Kidney (tissue), 14 donors: ENCODE data around the gene DIS3L2. TPM values are rescaled to one million over a fixed set of nuclear protein-coding genes. Genes with fewer than 3 reads are reported as not detected.

ENCODE experiments used
- DNase-seq, 5 donors: peaks; one replicate each; pipeline ENCODE4 v3.0.0-alpha.2; 2013 to 2020
- FAIRE-seq: peaks from 2 replicates; lab custom pipeline; 2012; peaks lifted over from hg19 to GRCh38; lab: Jason Lieb, UNC
- H3K27ac ChIP-seq, 2 donors: one replicate each; pipeline ENCODE4 v1.7.0; 2013; ENCODE audit warnings: low read depth in 2 of 2, low read length in 2 of 2, inconsistent platforms in 1 of 2
- H3K27me3 ChIP-seq: one replicate; pipeline ENCODE4 v1.7.1; 2013; ENCODE audit warnings: low read length, inconsistent platforms; ENCODE audit not compliant: control insufficient read depth, insufficient read depth
- H3K36me3 ChIP-seq, 3 donors: one replicate each; pipeline versions ENCODE4 v1.7.0 to v1.7.1; 2013; ENCODE audit warnings: low read length in 3 of 3, control low read depth in 1 of 3, inconsistent platforms in 1 of 3; ENCODE audit not compliant: insufficient read depth in 3 of 3, control insufficient read depth in 2 of 3
- H3K4me1 ChIP-seq, 3 donors: one replicate each; pipeline versions ENCODE4 v1.7.0 to v1.7.1; 2013; ENCODE audit warnings: low read length in 3 of 3, inconsistent platforms in 1 of 3, low read depth in 1 of 3; ENCODE audit not compliant: control insufficient read depth in 2 of 3, insufficient read depth in 2 of 3
- H3K4me3 ChIP-seq, 3 donors: one replicate each; pipeline versions ENCODE4 v1.7.0 to v1.8.1; 2013; ENCODE audit warnings: low read length in 3 of 3, control low read depth in 1 of 3, inconsistent platforms in 1 of 3
- H3K9ac ChIP-seq, 3 donors: one replicate each; pipeline versions ENCODE4 v1.7.0 to v1.7.1; 2013; ENCODE audit warnings: low read length in 3 of 3, control low read depth in 1 of 3, inconsistent platforms in 1 of 3
- H3K9me3 ChIP-seq, 3 donors: one replicate each; pipeline versions ENCODE4 v1.7.0 to v1.7.1; 2013; ENCODE audit warnings: low read length in 3 of 3, control low read depth in 1 of 3, inconsistent platforms in 1 of 3; ENCODE audit not compliant: control insufficient read depth in 2 of 3, insufficient read depth in 1 of 3
- intact Hi-C: fragments of 100-400 bp; cut with DNase I; formaldehyde crosslinking; loops from one replicate; pipeline ENCODE4 v1.11.1; 2022
- polyA plus RNA-seq: library from polyadenylated mRNA; stranded (reverse); fragments of 350-450 nt; fragmentation: Illumina TruSeq; extraction: RNeasy Lipid Tissue Mini Kit (QIAGEN cat#74804); gene quantifications from one replicate; pipeline ENCODE4 v1.2.3, GENCODE V29; 2014; ENCODE audit warnings: low read depth, low replicate concordance; ENCODE audit not compliant: insufficient read depth
- total RNA-seq: library from RNA; stranded (reverse); fragmentation: NEBNext Ultra II Directional; extraction: Animal tissue kit (Norgen Biotek cat#: 25700); gene quantifications from one replicate; pipeline ENCODE4 v1.2.1, GENCODE V29; 2021
- TF ChIP-seq, protein P1 (sequence below): IDR thresholded peaks from 3 replicates; pipeline ENCODE4 v1.5.1; 2012; ENCODE audit warnings: mild to moderate bottlenecking, moderate library complexity, borderline replicate concordance; ENCODE audit not compliant: insufficient read depth; ENCODE audit errors: extremely low read depth
- donor health status: control.
- donor health status: control.
- donor health status: control.
- donor health status: control.
- donor health status: control.
- donor health status: DM: yes; HTN: yes; CAD: no.
- donor health status: Normal renal cell carcinoma (clear cell type).

Gene DIS3L2
- total and polyA plus RNA-seq, 2 donors from 2014 or later, result 12.3 to 47.7 TPM

GRCh38 chr2:232343821-232344220 lies 382.3 kb downstream of the DIS3L2 start:
- Histone ChIP-seq H3K36me3 (no peaks in the 10 kb centered on the region), H3K27ac (no peak overlapping the region), H3K27me3 (peaks cover 2% of the 10 kb centered on the region), H3K4me3 (no peak overlapping the region), H3K4me1 (no peaks in the 10 kb centered on the region), H3K9me3 (no peaks in the 10 kb centered on the region), H3K9ac (no peak overlapping the region)
- TF ChIP-seq, protein P1, sequence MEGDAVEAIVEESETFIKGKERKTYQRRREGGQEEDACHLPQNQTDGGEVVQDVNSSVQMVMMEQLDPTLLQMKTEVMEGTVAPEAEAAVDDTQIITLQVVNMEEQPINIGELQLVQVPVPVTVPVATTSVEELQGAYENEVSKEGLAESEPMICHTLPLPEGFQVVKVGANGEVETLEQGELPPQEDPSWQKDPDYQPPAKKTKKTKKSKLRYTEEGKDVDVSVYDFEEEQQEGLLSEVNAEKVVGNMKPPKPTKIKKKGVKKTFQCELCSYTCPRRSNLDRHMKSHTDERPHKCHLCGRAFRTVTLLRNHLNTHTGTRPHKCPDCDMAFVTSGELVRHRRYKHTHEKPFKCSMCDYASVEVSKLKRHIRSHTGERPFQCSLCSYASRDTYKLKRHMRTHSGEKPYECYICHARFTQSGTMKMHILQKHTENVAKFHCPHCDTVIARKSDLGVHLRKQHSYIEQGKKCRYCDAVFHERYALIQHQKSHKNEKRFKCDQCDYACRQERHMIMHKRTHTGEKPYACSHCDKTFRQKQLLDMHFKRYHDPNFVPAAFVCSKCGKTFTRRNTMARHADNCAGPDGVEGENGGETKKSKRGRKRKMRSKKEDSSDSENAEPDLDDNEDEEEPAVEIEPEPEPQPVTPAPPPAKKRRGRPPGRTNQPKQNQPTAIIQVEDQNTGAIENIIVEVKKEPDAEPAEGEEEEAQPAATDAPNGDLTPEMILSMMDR, result no peak
- DNase-seq (no peak), FAIRE-seq (no peak)
- intact Hi-C loops, result no loop called here

GRCh38 chr2:232345251-232345650 lies 383.7 kb downstream of the DIS3L2 start:
- FAIRE-seq (no peak), DNase-seq (peak in 1 of 5 donors; percentile 49)
- TF ChIP-seq, protein P1, result no peak
- no peak overlapping the region for H3K4me3 ChIP-seq
- no peaks in the 10 kb centered on the region for H3K4me1 ChIP-seq
- intact Hi-C loops, result no loop called here
- no peak overlapping the region for H3K27ac ChIP-seq
- no peaks in the 10 kb centered on the region for H3K9me3 ChIP-seq
- no peaks in the 10 kb centered on the region for H3K36me3 ChIP-seq
- no peak overlapping the region for H3K9ac ChIP-seq
- H3K27me3 ChIP-seq, result peaks cover 10% of the 10 kb centered on the region

DNA sequence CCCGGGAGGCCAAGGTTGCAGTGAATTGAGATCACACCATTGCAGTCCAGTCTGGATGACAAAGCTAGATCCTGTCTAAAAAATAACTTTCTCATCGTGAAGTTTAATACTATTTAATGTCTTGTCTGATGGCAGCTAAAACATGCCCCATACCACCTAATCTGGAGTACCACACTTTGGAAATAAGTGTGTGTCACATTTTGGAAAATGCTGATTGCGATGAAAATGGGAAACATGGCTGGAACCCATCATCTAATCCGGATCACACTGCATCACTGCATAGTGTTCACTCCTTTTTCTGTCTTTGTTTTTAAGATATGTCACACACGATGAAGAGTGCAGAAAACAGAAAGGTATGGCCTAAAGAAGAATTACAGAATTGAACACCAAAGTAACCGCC lies 385.9 kb downstream of the DIS3L2 start:
- H3K9me3 ChIP-seq, result no peaks in the 10 kb centered on the region
- no peak overlapping the region for H3K9ac ChIP-seq
- intact Hi-C loops, result no loop called here
- no peak overlapping the region for H3K27ac ChIP-seq
- H3K27me3 ChIP-seq, result peaks cover 21% of the 10 kb centered on the region
- H3K4me3 ChIP-seq, result no peak overlapping the region
- DNase-seq, result no peak
- H3K4me1 ChIP-seq, result peaks cover 0 to 4% (median 0%) of the 10 kb centered on the region in 3 donors
- TF ChIP-seq, protein P1, result no peak
- no peaks in the 10 kb centered on the region for H3K36me3 ChIP-seq
- no peak for FAIRE-seq

- intact Hi-C loops, result no loop called here
- no peak overlapping the region for H3K9ac ChIP-seq
- no peak overlapping the region for H3K27ac ChIP-seq
- TF ChIP-seq, protein P1, result no peak
- no peaks in the 10 kb centered on the region for H3K36me3 ChIP-seq
- H3K27me3 ChIP-seq, result peaks cover 25% of the 10 kb centered on the region
- H3K4me3 ChIP-seq, result no peak overlapping the region
- DNase-seq (peak in 1 of 5 donors; percentile 50), FAIRE-seq (no peak)
- H3K4me1 ChIP-seq, result peaks cover 0 to 4% (median 0%) of the 10 kb centered on the region in 3 donors
- no peaks in the 10 kb centered on the region for H3K9me3 ChIP-seq
These were observed 387.4 kb downstream of the DIS3L2 start for GRCh38 chr2:232348936-232349335.
